HG02840 (cell line): Measurements from ENCODE around the gene LRRC58.
"Not testable (repeated sequence)": the region's sequence is repeated elsewhere in the genome, so short reads cannot be mapped to it uniquely, and the experiment has no call there.

Experiments
- ATAC-seq: cut with Tn5 transposase; IDR thresholded peaks from one replicate; pipeline ENCODE4 v1.9.1; 2021; ENCODE audit warnings: mild to moderate bottlenecking, moderate library complexity, moderate number of reproducible peaks; ENCODE audit not compliant: unreplicated experiment, low FRiP score

Gene LRRC58

DNA sequence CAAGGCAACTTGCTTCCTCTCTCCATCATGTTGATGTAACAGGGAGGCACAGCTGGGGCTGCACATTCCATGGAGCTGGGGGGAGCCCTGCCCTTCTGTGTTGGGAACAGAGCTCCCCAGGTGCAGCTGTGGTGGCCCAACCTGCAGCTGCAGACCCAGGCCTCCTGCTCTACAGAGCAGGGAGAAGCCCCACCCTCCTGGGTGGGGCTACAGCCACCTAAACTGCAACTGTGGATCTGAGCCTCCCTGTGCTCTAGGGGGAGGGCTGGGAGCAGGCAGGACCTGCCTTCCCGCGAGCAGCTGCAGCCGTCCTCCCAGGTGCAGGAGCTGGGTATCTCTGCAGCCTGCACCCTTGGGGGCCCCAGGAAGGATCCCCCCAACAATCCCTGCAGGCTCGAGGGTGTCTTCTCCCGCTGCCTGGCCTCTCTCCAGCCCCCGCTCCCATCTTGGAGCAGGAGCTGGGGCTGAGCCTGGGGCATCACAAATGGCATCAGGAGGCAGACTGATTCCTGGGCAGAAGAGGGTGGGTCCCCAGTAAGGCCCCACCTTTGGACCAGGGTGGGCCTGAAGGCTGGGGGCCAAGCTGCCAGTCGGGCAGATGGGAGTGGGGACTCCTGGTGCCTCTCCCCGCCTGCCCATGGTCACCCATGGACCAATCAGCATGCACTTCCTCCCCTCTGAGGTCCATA is 7.4 kb downstream of the LRRC58 start:
- no peak for ATAC-seq

DNA sequence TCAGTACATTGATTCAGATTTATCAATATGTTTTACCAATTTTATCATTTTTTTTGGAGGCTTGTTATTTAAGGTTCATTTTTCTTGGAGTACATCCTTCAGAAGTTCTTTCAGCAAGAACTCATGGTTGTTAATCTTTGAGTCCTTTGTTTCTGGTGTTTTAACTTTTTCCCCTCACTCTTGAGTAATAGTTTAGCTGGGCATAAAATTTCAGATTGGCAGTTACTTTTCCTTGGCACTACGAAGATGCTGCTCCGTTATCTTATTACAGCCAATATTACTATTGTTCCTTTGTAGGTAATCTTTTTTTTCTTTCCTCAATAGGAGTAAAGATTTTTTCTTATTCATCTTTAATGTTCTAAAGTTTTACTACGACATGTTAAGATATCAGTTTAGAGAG is 9.8 kb downstream of the LRRC58 start:
- no peak for ATAC-seq

DNA sequence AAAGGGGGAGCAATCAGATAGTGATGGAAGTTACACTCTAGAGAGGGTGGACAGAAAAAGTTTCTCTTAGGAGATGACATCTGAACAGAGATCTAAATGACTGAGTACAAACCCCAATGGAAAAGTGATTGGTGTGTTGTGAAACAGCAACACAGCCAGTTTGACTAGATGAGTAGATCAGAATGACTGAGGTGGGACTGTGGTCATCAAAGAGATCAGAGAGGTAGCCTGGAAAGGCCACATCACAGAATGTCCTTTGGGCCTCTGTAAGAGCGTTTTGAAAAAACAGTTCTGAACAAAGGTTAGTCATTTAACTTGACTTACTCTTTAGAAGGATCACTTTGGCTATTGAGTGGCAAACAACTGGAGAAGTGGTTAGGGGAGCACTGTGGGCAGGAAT is 10.6 kb downstream of the LRRC58 start:
- ATAC-seq, result no peak

DNA sequence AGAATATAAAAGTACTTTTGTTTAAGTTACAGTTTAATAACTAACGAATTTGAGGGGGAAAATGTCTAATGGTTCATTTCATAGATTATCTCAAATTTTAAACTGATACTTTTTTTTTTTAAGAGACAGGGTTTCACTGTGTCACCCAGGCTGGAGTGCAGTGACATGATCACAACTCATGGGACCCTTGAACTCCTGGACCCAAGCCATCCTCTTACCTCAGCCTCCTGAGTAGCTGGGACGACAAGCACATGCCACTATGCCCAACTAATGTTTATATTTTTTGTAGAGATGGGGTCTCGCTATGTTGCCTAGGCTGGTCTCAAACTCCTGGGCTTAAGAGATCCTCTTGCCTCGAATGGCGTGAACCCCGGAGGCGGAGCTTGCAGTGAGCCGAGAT is 16.5 kb downstream of the LRRC58 start:
- ATAC-seq, result no peak

DNA sequence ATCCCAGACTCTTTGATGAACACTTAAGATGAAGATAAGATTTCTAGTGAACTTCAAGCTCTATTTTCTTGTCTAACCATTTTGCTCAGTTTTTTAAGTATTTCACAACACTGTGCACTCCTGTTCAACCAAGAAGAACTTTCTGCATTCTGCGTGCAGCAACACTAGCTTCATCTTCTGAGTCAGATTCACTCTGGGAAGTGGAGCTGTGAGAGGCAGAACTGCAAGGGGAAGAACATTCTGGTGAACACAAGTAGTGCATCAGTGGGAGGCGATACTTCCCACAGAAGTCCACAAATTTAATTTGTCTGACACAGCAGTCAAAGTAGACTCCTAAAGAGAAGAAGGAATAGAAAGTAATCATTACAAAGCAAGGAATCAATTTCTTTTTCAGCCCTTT is 18.1 kb downstream of the LRRC58 start:
- no peak for ATAC-seq

DNA sequence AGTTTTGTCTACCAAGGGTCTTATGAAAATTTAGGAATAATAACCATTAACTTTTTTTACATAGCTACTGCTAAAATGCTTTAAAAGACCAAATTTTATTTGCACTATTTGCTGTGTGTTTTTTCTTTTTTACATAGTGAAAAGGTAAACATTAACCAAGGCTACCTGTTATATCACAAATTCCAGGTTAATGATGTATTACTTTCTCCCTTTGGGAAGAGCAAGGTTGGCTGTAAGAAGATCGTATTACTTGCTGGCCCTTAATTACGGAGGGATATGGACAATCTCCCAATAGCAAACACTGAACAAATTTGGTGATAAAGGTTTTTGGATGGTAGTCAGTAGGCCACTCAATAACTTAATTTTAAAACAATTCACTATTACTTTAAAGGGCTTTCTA is 22.4 kb downstream of the LRRC58 start:
- no peak for ATAC-seq

DNA sequence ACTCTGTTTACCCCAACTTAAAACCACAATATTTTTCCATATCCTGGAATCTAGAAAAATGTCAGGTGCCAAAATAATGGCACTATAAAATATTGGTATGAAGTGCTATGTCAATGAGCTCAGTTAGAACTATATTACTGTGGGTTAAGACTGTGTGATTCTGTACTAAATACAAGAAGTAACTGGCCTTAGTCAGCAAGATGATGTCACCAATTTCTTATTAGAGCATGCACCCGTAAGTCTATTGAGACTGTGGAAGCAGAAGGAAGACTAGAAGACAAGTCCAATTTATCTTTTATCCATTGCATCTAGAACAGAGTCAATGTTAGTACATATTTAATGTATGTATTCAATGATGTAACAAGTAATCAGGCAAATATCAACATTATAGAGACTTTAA is 25.0 kb downstream of the LRRC58 start:
- no peak for ATAC-seq

DNA sequence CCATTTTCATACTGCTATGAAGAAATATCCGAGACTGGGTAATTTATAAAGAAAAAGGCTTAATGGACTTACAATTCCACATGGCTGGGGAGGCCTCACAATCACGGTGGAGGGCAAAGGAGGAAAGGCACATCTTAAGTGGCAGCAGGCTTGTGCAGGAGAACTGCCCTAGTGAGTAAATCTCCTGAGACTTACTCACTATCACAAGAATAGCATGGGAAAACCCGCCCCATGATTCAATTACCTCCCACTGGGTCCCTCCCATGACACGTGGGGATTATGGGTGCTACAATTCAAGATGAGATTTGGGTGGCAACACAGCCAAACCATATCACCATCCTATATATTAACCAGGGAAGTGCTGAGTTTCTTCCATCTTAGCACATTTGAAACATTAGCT is 25.4 kb downstream of the LRRC58 start:
- ATAC-seq, result not testable (repeated sequence)

DNA sequence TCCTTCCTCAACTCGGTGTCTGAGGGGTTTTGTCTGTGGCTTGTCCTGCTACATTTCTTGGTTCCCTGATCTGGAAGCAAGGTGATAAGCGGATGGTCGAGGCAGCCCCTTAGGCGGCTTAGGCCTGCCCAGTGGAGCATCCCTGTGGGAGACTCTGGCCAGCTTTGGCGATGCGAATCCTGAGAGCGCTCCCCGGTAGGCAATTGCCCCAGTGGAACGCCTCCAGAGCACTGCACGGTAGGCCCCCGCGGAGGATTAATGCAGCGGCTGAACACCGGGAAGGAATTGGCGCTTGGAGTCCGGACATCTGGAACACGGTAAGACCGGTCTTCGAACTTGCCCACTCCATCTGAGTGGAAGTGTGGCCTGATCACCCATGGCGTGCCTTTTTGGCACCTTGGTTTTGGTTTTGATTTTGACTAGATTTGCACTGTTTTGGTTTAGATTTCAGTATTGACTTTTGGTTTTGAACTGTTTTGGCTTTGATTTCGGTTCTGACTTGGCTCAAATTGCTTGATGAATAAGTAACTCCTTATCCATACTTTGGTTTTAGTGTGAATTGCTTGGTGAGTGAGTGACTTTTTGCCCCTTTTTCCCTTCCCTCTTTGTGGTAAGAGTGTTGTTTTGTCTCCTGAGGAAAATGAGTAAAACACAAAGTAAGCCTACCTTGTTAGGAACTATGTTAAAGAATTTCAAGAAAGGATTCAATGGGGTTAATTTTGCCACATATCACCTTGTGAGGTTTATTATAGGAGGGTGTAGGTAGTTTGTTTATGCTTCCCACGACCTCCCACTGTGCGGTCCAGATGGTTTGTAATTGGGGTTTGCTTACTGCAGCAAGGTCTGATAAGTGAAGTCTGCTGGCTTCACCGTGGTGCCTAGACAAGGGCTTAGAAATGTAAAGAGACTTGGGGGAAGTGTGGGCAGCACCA is 37.0 kb downstream of the LRRC58 start:
- ATAC-seq, result no peak

DNA sequence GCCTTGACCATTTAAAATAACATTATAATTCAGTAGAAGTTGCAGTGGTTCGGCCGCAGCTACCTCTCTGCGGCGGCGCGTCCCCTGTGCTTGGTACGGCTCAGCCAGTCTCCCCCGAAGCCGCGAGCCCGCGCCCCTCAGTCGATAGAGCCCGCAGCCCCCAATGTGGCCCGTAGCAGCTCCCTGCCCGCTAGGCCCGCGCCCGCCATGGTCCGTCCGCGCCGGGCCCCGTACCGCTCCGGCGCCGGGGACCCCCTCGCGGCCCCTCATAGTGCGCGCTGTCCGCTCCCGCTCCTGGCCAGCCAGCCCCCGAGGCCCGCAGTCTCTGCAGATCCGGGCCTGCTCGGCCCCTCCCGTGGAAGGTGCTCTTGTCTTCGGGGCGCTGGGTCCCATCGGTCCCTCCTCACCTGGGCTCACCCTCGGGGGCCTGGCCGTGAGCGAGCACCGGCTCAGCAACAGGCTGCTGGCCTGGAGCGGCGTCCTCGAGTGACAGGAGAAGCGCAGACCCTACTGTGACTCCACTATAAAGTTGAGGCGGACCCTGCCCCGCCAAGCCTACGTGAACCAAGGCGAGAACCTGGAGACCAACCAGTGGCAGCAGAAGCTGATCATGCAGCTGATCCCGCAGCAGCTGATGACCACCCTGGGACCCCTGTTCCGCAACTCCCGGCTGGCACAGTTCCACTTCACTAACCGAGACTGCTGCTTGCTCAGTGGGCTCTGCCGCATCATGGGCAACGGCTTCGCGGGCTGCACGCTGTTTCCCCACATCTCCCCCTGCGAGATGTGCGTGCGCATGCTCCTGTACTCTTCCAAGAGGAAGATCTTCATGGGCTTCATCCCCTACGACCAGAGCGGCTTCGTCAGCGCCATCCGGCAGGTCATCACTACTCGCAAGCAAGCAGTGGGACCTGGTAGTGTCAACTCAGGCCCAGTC is 42.4 kb downstream of the LRRC58 start:
- no peak for ATAC-seq

DNA sequence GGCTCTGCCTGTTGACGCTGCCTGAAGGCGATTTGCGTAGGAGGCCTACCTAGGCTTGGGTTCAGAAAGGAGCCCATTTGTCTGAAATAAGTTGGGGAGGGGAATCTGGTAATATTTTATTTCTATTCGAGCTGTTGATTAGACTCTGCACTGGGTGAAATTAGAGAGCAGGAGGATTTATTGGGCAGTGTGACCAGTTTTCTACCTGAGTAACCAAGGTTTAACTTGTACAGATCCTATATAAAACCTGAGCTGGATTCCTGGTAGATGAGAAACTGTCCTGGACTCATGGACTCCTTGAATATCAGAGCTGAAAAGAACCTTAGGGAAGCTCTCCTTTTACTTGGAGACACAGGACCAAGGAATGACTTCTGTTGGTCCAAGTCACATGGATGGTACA is 44.5 kb downstream of the LRRC58 start:
- ATAC-seq, result no peak

DNA sequence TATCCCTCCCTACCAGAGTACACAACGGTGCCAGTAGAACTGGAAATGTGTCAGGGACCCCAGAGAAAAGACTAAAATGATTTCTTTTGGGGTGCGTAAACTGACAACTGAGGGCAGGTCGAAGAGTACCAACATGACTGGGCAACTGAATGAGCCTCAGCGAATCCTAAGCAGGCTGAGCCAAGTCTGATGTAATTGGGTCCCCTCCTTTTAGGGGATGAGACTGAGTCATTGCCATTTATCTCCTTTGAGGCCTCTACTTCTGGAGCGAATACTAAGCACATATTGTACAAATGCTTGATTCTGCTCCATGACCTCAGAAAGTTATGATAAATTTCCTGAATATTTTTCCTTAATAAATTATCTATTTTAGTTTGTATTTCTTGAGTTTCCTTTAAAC is 46.8 kb downstream of the LRRC58 start:
- no peak for ATAC-seq

DNA sequence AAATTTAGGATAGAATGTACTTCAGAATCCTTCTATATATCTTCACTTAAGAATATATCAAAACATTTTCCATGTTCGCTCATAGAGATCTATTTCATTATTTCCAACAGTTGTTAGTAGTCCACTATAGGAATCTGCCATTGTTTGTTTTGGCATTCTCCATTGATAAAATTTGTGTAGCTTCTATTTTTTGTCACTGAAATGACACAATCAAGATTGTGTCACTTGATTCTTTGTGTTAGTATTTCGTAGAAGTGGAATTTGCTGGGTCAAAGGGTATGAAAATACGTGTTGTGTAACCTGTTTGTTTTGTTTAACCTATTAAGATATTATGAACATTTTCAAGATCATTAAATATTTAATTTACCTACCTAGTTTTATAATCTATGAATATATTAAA is 48.2 kb downstream of the LRRC58 start:
- ATAC-seq, result no peak

DNA sequence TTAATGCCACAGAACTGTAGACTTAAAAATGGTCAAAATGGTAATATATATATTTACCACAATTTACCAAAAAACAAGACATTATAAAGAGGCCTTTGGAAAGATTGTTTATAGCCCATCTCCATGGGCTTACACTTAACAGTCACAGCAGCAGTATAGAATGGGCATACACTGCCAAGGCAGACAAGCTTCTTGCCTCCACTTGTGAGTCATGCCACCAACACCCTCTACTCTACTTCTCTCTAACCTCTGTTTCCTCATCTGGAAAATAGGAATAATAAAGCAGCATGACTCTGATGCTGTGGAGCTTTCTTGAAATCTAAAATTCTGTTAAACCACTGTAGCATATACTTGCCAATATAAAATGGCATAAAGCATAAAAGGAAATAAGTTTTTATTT is 49.8 kb downstream of the LRRC58 start:
- ATAC-seq, result no peak

DNA sequence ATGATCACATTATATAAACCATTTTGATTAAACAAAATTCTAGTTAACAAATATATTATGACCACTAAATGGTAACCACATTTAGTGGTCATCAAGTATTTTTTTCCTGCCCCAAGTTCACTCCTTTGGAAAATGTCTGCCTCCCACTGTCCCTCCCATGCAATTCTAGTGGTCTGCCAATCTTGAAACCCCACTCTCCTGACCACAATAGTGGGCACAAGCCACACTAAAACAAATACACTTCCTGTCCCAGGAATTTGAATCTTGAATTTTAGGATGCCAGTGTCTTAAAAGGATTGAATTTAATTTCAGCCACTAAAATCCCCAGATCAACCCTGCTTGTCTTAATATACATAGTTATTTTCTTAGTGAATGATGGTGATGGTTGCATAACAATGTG is 50.2 kb downstream of the LRRC58 start:
- ATAC-seq, result no peak

DNA sequence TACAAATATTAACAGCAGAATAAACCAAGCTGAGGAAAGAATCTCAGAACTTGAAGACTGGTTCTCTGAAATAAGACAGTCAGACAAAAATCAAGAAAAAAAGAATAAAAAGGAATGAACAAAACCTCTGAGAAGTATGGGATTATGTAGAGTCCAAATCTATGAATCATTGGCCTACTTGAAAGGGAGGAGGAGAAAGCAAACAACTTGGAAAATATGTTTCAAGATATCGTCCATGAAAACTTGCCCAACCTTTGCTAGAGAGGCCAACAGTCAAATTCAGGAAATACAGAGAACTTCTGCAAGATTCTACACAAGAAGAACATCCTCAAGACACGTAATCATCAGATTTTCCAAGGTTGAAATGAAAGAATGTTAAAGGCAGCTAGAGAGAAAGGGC is 57.6 kb downstream of the LRRC58 start:
- not testable (repeated sequence) for ATAC-seq

DNA sequence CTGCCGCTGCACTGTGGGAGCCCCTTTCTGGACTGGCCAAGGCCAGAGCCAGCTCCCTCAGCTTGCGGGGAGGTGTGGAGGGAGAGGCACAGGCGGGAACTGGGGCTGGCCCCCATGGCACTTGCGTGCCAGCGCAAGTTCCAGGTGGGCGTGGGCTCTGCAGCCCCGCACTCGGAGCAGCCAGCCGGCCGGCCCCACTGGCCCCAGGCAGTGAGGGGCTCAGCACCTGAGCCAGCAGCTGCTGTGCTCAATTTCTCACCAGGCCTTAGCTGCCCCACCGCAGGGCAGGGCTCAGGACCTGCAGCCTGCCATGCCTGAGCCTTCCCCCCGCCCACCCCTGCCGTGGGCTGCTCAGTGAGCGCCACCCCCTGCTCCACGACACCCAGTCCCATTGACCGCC is 59.5 kb downstream of the LRRC58 start:
- ATAC-seq, result no peak

DNA sequence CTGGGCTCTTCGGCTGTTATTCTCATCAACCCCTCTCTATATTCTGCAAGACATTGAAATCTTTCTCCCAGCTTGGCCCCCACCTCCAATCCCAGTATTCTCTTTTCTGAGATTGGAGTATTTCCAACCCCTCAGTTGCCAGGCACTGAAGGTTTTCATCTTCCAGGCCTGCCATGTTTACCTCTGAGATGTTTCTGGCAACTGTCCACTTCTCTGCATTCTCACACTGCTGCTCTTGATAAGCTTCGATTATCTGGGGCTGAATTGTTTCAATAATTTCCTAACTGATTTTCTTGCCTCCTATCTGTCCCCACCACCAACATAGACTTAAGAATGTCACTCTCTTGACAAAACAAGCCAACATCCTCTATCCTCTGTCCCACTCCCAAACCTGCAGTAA is 62.7 kb downstream of the LRRC58 start:
- no peak for ATAC-seq

DNA sequence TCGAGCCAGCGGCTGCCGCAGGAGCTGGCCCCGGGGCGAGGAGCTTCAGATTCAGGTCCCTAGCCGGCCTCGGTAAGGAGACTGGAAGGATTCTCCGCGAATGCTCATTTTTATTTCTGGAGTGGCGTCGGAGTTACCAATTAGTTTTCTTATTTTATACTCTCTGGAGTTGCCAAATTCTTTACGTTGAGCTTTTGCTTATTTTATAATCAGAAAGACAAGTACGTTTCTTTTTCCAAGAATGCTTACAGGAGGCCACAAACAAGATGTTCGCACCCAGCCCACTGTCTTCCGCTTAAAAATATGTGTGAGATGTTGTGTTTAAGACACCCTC is 63.7 kb downstream of the LRRC58 start:
- no peak for ATAC-seq

DNA sequence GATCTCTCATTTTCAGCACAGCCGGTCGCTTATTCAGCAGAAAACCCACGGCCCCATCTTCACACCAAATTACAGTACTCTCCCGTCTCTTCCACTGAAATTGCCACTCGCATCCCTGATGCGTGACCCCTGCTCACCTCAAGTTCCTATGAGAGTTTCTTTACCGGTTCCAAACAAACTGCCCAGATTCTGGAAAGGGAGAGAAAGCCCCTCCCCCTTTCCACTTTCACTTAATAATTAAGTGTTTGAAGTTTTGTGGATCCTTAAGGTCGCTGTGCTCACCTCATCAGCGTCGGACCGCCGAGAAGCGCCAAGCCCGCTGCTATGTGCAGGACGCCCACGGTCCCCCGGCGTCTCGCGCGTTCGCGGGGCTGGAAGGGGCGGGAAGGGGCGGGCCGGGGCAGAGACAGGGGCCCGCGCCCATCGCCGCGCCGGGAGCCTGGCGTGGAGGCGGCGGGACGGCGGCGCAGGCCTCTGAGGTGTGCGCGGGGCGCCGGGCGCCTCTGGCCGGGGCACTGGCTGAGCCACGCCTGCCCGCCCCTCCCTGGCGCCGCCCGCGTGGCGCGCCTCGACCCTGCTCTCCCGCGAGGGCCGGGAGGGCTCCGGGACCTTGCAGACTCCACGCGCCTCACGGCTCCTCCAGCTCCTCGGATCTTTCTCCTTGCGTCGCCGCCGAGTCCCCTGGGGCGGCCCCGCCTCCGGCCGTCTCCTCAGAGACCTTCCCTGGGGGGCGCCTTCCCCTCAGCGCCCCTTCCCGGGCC is 64.2 kb downstream of the LRRC58 start, which contains the start of gene GPR156:
TSS of gene GPR156 (minus strand) at position 476 of the 761 bp plus-strand sequence. CDS start 41,124 bp downstream, outside the sequence.
- no peak for ATAC-seq
